Ovary (tissue), 3 donors: ENCODE measurements around the gene SLC7A6OS.

Experiments
- POLR2A ChIP-seq: fragments of 450-650 bp; IDR thresholded peaks from one replicate; pipeline ENCODE4 v1.6.1; 2017; ENCODE audit warnings: antibody characterized with exemption, mild to moderate bottlenecking, moderate library complexity
- TF ChIP-seq, protein P1 (sequence below), 3 donors: fragments of 450-650 bp in 2 of 3; fragments of 200-600 bp in 1 of 3; IDR thresholded peaks; one replicate each; pipeline versions ENCODE4 v1.5.1 to v1.8.0; 2016 to 2022; ENCODE audit warnings: antibody characterized with exemption in 3 of 3, mild to moderate bottlenecking in 1 of 3
- donor health status: DM: no; HTN: no; CAD: no.

DNA sequence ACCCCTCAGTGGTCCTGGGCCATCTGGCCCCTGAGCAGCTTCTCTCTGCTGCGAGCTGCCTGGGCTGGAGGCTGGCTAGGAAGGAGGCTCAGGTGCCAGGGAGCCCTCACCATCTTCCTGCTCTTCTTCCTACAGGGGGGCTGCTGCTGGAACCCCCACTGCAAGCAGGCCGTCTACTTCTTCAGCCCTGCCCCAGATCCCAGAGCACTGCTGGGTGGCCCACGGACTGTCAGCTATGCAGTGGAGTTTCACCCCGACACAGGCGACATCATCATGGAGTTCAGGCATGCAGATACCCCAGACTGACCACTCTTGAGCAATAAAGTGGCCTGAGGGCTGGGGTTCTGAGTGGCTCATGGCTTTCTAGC lies 46.2 kb upstream of the SLC7A6OS start:
- no peak for TF ChIP-seq POLR2A
- TF ChIP-seq, protein P1, sequence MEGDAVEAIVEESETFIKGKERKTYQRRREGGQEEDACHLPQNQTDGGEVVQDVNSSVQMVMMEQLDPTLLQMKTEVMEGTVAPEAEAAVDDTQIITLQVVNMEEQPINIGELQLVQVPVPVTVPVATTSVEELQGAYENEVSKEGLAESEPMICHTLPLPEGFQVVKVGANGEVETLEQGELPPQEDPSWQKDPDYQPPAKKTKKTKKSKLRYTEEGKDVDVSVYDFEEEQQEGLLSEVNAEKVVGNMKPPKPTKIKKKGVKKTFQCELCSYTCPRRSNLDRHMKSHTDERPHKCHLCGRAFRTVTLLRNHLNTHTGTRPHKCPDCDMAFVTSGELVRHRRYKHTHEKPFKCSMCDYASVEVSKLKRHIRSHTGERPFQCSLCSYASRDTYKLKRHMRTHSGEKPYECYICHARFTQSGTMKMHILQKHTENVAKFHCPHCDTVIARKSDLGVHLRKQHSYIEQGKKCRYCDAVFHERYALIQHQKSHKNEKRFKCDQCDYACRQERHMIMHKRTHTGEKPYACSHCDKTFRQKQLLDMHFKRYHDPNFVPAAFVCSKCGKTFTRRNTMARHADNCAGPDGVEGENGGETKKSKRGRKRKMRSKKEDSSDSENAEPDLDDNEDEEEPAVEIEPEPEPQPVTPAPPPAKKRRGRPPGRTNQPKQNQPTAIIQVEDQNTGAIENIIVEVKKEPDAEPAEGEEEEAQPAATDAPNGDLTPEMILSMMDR (IDR thresholded peaks at IDR 0.05), result no peak
